ENCODE results near the gene MYL5.

- TF ChIP-seq PATZ1 (CRISPR knock-in tag; IDR thresholded peaks at IDR 0.05; ENCODE audit: borderline replicate concordance) (no peak), CSRNP3 (CRISPR knock-in tag; IDR thresholded peaks at IDR 0.05) (no peak), CREB5 (CRISPR knock-in tag; IDR thresholded peaks at IDR 0.05; ENCODE audit: low read depth) (no peak), ZNF565 (CRISPR knock-in tag; conservative IDR thresholded peaks at IDR 0.05; ENCODE audit: low read depth) (no peak), ZFP30 (CRISPR knock-in tag; IDR thresholded peaks at IDR 0.05) (no peak), POU6F1 (CRISPR knock-in tag; IDR thresholded peaks at IDR 0.05; ENCODE audit: borderline replicate concordance, low read depth) (no peak), TSHZ2 (CRISPR knock-in tag; IDR thresholded peaks at IDR 0.05) (no peak)
Measured at GRCh38 chr4:729336-730315, 55.3 kb downstream of the MYL5 start.
